Ammon's horn (tissue), 1 donor: ENCODE results near the gene CIPC.
A peak's percentile ranks its signal among the peaks of the same experiment; 100 is the strongest.

ENCODE experiments used
- DNase-seq: peaks from one replicate; pipeline ENCODE4 v3.0.0-alpha.2; 2016; ENCODE audit warnings: low spot score

CIPC gene

DNA sequence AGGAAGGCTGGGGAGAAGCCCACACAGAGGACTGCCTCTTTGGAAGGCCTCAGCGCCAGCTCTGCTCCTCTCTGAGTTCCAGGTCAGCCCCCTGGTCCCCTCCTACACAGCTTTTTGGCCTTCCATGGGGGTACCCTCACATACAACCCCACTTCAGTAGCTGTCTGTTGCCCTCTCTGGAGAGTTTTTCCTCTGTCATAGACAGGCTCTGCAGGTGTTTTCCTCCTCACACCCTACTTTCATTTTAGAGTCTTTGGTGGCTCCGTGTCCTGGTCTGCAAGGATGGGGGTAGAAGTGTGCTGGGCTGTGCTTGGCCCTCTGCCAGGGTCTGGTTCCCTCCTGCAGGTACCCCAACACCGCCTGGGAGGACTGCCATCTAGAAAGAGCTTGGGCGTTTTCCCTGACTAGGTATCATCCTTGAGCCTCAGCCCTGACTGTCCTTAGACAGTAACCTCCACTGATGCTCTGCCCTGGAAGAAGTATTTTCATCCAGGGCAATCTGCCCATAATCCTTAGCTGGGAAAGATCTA lies 28.5 kb downstream of the CIPC start:
- no peak for DNase-seq

DNA sequence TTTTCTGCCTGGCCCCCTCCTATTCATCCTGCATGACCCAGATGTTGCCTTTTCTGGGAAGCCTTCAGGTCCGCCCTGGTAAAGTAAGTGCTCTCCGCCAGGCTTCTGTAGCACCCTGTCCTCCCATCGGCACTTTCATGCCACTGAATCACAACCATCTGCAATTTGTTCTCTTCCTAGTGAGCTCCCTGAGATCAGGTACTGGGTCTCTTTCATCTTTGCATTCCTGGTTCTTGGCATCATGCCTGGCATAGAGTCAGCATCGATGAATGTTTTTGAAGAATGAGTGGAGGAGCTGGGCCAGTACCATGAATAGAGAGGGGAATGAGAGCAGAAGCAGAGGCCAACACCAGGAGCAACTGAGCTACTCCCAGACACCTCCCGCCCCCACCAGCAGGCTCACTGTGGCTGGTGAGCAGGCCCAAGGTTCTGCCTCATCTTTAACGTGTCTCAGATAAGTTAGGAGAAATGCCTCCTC lies 30.4 kb downstream of the CIPC start:
- no peak for DNase-seq

DNA sequence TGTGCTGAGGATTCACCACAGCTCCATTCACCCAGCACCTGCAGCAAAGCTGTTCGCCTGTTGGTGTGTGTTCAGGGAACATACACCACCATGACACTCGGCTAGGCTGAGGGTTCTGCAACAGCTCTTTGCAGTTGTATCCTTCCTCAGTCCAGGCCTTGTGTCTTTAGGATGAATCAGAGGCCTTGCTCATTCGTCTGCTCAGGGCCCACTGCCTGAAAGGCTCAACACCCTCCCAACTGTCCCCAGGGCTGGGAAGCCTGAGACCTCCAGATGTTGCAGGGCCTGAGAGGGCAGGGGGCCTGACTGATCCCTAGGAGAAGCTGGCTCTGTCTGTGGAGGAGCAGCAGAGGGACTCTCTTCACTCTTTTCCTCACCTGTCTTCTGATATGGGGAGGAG lies 32.3 kb downstream of the CIPC start:
- no peak for DNase-seq

DNA sequence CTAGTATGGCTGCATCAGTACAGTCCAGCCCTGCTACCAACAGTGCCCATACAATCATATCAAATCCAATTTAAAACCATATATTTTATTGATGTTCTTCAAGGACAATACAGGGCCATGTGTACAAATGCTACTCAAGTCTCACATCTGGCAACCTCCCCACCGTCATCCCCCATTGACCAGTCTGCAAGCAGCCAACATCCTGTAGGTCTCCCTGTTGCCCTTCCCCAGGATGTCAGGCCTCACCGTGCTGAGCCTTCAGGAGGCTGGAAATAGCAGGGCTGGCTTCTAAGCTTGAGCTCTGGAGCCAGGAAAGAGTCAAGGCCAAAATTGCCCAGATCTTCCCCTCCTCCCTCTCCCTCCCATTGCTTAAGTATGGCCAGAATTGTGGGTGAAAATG lies 33.1 kb downstream of the CIPC start:
- DNase-seq = no peak

DNA sequence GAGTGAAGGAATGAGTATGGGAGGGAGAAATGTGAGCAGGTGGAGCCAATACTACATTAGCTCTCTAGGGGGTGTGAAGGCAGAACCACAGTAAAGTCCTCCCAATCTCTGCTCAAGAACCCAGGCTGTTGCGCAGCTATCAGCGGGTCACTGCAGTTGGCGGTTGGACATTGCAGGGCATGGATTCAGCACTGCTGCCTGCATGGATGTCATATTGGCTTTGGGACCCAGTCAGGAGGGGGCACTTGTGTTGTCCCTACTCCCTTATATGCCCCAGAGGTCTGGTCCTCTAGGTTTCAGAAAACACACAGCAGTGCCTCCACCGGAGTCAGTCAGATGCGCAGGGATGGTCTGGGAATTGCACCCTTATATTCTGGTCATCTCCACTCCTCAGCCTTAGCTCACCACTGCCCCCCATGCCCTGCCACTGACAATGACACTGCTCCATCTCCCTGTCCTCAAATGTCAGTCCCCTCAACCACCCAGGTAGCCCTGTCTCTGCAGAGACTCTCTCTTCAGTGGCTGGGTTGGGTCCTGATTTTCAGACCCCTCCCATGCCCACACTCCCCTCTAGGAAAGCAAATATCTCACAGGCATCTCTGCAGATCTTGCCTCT lies 33.9 kb downstream of the CIPC start:
- no peak for DNase-seq

DNA sequence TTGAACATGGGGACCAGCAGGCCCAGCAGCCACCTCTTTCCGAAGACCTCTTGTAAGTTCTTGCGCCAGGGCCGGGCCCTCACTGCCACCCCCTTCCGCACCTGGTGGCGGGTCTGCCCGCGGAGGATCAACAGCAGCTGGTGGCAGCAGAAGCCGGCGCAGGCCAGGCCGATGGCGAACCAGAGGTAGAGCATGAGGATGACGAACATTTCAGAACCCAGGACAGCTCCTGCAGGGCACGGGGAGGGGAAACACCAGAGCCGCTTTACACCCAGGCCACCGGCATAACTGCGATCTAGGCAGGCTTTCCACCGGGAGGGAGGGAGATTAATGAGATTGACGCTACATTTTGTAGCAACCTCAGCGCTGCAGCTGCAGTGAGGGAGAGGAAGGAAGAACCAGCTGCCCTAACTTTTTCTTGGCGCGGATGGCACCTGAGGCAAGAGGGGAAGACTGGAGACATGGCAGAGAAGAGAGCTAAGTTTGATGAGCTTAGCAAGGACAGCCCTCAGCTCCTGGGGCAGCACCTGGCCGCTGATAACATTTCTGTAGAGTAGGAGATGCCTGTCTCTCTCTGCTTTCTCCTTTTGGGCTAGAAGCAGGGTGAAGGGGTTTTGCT lies 35.8 kb downstream of the CIPC start:
- no peak for DNase-seq

DNA sequence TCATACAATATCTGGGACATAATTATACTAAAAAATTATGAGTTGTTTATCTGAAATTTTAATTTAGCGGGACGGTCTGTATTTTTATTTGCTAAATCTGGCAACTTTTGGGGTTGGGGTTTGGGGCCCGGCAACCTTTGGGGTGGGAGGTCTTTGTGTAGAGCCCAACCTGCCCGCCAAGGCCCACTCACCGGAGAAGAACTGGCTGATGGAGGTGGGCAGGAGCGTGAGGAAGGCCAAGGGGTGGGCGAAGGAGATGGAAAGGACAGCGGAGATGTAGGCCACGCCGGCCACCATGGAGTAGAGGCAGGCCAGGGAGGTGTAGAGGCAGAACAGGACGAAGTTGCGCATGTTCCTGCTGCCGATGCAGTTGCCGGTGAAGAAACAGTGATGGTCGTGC lies 41.0 kb downstream of the CIPC start:
- DNase-seq = no peak

DNA sequence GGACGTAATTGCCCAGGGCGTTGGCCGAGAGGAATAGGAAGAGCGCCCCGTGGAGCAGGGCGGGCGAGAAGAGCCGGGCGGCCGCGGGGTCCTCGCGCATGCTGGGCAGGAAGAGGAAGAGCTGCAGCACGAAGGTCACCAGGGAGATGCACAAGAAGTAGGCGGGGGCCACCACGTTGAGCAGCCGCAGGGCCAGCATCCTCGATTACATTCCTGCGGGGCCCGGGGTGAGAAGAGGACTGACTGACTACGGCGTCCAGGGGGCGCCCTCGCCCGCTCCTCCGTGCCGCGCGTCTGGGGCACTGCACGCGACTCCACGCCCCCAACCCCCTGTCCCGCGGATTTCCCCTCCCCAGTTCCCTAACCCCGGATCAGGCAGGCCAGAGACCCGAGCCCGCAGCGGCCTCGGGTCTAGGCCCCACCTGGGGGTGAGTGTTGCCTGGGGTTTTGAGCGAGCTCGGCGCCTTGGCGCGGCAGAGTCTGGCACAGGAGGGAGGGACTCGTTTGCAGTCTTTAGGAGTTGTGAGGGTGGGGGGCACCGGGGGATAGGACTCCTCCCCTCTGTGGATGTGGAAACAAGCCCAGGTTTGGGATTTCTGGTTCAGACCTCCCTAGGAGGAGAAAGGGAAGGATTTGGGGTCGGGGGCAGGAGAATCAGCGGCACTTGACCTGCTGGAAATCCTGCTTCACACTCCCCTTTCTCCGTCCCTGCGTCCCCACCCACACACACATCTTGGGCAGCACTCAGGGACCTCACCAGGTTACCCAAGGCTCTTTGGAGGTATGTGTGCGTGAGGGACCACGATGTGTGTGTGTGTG lies 41.7 kb downstream of the CIPC start:
- no peak for DNase-seq

DNA sequence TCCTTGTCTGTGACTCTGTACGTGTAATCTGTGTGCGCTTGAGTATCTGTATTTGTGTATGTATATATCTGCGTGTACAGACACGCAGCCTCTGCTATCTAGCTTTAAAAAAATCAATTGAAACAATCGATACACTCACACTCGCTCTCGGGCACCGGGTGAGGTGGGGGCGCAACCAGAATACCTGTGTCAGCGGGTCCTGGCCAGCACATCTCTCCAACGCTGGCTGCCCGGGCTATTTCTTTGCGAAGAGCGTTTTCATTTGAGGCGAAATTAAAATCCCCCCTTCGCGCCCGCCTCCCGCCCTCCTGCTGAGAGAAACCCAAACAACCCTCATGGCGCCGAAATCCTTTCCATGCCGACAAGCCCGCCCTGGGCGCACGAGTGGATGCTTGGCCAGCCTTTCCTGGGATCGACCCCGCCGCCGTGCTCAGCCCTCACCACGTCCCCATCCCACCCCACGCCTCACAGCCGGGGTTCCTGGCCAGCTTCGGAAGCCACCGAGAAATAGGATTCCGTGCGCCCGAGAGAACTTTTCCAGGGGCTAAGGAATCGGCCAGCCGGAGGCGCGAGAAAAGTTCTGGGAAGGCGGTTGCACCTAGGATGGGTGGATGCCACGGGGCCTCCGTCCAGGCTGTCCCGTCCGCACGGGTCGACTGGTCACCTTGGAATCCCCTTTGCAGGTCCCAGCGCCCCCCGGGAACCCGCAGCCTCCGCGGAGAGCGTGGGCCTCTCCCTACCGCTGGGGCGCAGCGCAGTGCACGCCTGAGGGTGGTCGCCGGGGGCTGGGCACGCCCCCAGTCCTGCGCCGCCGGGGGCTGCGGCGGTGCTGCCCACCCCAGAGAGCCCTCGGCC lies 42.5 kb downstream of the CIPC start:
- no peak for DNase-seq

DNA sequence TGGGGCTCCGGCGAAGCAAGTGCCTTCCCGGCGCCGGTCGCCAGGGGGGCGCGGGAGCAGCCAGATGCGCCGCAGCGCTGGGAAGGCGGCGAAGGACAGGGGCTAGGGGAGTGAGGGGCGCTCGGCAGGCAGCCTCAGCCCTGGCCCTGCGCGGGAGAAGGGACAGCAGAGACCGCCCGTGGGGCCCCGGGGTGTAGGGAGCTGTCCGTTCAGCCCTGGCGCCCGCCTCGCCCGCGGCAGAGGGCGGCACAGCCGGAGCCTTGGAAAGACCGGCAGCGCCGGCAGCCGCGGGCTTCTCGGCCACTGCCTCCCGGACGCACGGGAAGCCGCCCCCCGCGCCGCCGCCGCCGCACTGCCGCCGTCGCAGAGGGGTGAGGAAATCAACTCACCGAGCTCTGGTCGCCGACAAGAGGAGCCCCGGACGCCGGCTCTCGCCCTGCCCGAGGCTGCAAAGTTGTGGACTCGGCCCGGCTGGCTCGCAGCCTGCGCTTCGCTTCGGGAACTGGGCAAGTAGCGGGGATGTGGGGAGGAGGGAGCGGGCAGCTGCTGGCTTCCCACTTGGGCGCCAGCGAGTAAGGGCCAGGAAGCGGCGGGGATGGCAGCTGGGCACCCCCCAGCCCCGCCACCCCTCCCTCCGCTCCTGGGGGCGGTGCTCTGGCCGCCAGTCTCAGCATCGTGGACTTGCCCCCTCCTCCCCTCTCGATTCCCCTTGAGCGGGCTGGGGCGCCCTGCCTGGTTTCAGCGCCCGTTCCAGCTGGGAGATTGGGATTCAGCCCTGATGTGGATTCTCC lies 43.4 kb downstream of the CIPC start, which contains the start of gene ZDHHC22:
ZDHHC22 (minus strand) TSS at position 578 of the 791 bp plus-strand sequence. CDS start 2,053 bp downstream, outside the sequence.
- DNase-seq = peak; percentile 76

DNA sequence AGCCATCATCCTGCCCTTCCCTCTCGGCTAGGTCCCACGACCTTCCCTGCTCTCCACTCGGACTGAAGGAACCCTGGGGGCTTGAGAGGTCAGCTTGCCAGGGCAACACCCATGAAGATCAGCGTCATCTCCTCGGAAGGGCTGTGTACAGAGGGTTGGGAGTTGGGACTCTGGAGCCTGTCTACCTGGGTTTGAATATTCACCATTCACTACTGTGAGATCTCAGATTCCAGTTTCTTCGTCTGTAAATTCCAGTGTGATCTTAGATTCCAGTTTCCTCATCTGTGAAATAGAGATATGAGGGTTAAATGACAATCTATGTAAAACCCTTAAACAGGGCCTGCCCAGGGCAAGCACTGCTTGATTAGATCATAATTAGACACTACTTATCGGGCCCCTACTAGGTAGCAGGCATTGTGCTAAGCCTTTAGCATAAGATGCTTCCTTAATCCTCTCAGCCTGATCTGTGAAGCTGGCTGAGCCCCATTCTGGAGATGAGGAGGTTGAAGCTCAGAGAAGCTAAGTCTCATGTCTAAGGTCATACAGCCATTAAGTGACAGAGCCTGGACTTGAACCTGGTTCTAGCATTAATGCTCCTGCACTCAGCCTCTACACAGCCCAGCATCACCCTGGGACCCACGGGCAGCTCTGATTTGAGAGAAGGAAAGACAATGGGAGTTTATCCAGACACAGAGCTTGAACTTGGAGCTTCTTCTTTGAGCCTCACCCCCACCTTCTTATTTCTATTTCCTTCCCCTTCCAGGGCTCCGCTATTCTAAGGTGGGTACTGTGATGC lies 44.1 kb downstream of the CIPC start:
- DNase-seq = no peak

DNA sequence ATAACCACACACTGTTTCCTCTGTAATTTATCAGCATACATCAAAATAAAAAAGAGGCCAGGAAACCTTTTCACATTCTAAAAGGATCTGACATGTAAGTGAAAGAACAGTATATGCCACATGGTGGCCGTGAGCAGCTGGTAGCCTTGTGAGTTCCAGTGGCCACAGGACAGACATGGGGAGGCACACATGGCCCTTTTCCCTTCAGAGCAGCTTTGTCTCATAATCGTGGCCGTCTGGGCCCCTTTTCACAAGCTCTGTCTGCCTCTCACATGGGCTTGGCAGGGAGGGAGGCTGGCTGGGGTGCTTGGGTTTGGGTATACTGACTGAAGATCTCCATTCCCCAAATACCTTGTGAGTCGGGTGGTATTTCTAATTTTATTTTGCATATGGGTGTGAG lies 45.0 kb downstream of the CIPC start:
- DNase-seq = no peak

DNA sequence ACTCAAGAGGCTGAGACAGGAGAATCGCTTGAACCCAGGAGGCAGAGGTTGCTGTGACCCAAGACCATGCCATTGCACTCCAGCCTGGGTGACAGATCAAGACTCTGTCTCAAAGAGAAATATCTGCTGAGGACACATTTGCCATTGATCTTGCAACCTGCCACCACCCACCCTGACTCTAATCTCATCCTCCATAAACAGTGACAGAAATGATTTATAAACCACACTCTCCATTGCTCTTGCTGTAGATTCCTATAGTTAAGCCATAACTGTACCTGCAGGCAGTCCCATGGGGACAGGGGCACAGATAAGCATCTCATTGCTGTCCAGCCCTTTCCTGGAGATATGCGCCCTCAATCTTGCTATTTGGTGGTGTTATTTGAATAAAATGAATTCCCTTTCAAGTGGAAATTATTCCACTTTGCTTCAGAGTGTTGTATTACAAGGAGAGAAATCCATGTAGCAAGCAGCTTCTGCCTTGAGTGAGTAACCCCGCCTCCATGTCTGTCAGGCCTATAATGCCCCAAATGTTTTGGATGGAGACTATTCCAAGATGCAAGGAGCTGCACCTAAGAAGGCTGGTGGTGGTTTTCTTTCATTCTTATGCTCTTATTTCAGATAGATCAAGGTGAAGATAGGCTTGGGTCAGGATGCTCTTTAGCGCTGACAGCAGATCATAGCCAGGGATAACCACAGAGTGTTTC lies 46.5 kb downstream of the CIPC start:
- DNase-seq = no peak

DNA sequence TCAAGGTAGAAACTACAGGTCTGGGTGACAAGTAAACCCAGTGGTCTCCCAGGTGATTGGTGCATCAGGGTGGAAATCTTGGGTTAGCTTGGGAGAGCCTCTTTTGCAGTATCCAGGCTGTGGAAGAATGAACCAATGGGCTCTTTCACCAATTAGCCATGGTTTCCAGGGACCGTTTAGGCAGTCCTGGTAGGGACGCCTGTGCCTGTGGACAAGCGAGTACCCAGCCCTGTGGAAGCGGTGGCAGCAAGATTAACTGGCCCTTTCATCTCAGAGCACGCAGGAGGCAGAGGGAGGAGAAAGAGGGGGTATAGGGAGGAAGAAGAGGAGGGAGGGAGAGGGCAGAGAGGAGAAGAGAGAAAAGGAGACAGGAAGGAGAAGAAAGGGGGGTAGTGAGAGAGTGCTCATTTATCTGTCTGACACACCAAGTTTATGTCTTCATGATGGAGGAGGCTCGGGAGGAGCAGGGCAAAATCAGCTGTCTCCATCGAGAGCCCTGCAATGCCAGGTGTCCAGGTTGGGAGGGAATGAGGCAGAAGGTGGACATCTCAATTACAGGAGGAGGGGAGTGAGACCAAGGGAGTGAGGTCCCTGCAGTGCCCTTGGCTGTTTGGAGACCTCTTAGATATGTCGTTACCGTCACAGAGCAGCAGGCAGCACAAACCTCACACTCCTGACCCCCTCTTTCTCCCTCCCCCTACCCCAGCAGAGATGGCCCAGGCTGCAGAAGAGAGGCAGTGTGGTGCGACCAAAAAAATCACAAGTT lies 48.1 kb downstream of the CIPC start:
- DNase-seq = no peak

DNA sequence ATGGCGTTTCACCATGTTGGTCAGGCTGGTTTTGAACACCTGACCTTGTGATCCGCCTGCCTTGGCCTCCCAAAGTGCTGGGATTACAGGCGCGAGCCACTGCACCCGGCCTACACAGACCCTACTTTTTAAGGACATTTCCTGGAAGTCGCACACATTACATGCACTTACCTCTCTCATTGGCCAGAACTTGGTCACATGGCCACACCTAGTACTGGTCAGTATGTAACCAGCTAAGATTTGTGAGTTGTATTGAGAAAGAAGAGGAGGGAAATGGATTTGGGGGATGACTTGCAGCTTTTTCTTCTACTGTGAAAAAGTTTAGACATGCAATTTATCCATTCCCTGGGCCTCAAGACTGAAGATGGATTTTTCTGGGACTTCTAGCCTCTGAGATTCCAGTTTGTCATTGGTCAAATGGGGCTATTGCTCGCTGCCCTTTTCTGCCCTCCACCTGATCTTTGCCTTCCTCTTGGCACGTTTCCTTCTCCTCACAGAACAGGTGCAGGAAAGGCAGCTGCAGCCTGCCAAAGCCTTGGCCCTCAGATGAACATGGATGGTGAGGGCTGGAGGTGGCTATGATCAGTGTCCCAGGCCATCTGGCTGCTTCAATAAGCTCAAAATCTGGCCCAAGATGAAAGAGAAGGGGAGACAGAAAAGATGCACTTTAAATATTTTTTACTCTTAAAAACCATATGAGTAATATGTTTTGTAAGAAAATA lies 50.6 kb downstream of the CIPC start:
- DNase-seq = no peak

DNA sequence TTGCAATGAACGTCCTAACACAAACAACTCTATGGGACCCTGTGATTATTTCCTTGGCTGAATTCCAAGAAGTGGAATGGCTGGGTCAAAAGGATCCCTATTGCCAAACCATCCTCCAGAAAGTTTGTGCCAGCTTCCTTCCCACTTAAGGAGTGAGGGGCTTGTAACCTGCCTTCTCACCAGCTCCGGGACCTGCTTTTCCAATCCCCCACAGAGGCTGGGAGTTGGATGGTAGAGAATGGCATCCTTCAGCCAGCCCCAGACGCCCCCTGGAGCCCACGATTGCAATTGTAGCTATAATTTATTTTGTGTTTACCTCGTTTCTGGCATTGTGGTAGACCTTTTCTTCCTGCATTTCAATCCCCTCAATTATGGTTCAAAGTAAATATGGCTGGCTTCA lies 53.2 kb downstream of the CIPC start:
- no peak for DNase-seq

DNA sequence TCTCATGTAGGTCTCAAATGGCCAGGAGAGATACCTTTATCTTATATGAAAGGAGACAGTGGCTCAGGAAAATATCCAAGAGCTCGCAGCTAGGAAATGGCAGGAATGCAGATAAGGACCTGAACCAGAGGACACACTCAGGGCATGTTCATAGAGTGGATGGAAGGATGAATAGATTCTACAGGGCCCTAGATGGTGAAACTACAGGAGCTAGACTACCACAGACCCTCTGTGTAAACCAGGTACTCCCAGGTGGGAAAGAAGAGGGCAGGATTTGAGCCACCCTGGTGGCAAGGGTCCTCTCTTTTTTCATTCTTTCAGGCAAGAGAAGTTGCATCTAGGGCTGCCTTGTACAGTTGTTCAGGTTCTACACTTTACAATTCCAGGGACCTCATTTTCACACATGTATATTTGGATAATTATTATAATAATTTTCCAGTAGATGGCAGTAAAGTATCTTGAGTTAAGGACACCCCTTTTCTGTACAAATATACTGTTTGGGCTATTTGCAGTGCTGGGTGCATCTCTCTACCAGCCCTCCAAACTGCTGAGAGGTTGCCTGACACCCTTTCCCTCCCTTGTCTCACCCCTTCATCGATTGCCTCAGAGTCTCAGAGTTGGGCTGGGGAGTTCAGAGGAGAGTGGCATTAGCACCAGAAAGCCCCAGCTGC lies 54.0 kb downstream of the CIPC start:
- DNase-seq = no peak

DNA sequence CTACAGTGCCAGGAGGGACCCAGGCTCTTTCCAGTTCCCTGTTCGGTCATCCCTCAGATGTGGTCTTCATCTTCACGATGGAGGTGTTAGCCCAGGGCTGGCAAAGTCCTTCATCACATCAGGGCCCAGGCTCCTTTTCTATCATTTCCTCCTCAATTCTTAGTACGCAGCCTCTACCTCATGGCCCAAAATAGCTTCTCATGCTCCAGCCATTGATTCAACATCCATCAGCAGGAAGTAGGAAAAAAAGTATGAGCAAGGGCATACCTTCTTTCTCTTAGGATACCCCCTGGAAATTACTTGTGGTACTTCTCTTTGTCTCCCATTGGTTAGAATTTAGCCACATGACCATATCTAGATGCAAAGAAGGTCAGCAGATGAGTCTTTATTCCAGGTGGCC lies 55.7 kb downstream of the CIPC start:
- no peak for DNase-seq
